Superior temporal gyrus (tissue), 1 donor: ENCODE results near the gene LSAMP.

ENCODE experiments used
- DNase-seq: peaks from one replicate; pipeline ENCODE4 v3.0.0-alpha.2; 2016; ENCODE audit errors: extremely low spot score

LSAMP gene

DNA sequence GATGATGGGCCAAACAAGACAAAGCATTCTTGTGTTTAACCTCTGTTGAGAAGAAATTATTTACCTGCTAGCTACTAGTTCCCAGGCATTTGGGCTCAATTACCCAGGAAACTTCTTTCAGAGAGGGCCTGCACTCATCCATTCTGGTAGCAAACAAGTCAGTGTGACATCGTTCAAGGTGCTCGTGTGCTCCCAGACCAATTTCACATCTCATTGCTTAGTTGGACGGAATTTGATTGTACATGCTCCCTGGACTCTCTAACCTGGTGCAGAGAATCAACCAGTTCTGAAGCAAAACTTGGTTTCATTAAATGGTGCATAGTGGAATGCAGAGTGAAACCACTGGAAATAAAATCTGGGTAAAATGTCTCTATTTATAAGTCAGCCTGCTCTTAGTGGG, 392.7 kb downstream of the LSAMP start:
- no peak for DNase-seq

DNA sequence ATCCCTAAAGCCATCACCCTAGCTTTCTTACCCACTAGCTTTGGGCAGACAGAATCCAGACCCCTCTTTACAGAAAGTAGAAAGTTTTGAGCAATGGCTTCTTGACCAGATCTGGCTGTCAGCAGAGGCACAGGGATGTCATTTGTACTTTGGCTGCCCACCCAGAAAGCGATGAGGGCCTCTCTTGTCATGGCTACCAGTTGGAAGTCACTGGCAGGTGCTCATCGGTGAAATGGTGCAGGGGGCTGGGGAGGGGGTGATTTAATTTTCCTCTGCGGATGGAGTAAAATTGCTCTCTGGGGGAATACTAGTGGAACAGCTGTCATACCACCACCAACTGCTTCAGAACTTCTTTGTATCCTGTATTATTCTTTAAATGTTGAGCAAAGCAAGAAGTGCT, 393.7 kb downstream of the LSAMP start:
- DNase-seq, result no peak

DNA sequence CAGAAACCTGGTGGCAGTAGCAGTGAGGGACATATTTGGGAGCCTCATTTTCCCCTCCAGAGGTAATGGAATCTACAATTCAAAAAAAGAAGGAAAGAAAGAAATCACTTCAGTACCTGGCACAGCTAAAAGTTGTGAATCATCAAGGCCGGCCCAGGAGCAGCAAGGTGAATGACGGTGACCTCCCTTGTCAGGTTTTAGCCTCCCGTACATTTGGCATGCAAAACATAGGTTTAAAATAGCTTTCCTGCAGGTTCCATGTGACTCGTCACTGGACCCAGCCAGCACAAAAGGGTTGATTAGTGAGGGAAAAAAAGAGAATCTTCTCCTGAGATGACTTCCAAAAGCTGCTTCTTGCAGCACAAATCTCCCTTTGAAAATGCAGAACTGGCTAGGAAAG, 394.2 kb downstream of the LSAMP start:
- no peak for DNase-seq

DNA sequence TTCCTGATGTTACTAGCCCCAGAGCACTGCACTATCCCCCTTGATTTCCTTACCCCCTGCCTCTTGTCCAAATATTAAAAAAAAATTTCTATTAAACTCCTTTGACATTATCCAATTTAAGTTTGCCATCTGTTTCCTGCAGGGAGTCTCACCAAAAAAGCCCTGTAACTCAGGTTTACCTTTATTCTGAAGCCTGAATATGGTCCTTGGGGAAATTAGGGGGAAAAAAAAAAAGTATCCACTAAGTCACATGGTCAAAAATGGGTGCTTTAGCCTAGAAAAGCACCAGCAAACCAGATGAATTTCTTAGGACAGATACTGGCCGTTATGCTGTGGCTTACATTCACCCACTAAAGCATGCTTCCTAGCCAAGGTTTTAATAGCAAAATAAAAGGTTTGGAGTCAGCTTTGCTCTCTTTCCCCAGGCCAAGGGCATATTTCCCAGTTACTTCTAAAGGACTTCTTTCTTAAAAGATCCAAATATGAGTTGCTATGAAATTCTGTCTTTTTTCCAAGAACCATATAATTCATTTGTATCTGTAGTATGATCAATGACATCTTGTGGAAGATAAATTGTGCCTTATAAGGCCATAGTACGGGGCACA, 394.9 kb downstream of the LSAMP start:
- DNase-seq, result no peak

DNA sequence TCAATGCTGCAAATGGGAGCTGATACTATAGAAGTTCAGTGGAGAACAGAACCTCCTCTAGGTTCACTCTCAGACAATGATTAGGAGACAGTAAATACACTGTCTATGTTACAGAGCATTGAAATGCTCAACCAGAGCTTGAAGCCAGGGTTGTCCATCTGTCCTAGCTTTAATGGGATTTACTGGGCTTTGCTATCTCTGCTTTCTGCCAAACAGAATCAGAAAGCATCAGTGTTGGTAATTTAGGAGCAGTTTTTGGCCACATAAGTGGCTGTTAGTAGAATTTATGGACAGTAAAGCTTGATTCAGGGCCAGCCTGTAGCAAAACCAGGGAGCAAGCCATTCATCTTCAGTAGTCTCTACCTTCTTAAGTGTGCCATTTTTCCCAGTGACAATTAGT, 396.3 kb downstream of the LSAMP start:
- no peak for DNase-seq

DNA sequence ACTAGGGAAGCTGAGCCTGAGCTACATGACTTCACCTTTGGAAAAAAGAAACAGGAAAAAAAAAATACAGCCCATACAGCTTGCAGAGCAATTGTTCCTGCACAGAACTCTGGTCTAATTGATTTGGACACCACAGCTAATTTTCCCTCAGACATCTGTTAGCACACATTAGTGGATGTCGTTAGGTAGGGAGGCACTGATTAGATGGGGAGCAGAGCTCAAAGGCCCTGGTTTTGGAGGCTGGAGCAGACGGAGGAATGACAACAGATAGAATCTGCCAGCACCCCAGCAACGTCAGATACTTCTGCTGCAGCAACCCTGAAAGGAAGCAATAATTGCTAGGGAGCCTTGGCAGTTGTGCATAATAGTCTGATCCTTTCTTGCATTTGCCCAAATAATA, 398.9 kb downstream of the LSAMP start:
- no peak for DNase-seq

DNA sequence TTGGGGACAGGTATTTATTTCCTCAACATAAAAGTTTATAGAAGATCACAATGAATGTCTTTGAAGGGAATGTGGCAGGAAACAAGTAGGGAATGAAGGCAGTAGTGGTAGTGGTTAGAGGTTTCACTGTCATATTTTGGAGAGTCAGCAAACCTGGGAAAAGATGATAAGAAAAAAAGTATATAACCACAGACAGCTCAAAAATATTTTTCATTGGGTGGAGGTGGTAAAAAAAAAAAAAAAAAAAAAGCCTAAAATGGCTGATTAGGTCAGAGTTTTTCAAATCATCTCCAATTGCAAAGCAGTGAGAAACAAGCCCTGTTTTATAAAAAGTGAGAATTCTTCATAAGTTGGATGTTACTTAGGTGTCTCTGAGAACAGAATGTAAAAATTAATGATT, 400.0 kb downstream of the LSAMP start:
- DNase-seq, result no peak

DNA sequence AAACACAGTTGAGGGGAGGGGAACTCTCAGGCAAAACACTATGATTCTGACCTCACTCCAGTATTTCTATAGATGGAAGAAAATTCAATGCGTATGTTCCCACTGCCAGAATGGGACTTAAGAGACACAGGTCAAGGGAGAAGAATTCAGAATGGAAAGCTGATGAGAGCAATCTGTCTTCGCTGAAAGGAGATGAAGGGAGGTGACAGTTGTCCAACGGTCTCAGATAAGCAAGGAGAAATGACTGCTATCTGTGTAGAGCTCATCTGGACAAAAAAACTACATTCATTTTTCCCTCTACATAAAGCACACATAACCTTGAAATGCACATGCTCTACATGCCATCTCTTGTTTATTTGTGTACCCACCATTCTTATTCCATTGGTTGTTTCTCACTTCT, 405.1 kb downstream of the LSAMP start:
- DNase-seq, result no peak

DNA sequence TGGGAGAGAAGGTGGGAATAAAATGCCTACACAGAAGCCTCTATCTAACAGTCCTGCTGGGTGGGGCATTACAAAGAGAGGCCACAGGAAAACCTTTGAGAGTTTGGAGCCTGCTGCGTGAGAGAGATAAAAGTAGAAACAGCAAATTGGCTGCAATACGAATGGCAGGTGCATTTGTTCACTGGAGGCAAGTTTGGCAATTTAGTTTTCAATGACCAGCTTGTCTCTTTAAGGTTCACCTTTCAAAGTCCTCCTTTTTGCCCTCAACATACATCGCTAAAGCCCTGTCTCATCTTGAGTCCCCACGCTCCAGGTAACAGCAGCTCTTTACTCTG, 405.7 kb downstream of the LSAMP start:
- no peak for DNase-seq

DNA sequence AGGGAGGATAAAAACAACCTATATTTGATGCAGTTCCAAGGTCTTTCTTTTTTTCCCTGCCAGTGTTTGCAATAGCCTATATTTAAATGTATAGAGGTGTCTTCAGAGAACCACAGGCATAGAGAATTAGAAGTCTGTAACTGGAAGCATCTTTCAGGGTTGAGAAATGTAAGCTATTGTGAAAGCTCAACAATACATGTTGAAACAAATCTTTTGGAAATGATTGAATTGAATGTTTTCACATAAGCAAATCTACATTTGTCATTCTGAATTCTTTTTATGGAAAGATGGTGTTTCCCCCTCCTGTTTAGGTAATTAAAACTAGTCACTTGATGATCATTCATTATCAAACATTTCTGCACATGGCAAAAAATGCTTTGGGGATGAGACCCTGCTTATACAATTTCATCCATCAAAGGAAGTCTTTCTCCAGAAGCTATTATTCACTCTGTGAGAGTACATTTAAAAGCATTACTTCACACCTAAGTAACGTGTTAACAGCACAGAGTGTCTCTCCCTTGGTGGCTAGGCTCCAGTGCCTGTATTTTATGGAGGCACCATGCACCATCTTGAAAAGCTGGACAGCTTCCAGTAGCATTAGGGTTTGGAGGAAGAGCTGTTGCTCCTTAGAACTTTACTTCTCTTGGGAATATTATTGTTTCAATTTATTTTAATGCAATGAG, 406.2 kb downstream of the LSAMP start:
- peak; percentile 64 for DNase-seq

DNA sequence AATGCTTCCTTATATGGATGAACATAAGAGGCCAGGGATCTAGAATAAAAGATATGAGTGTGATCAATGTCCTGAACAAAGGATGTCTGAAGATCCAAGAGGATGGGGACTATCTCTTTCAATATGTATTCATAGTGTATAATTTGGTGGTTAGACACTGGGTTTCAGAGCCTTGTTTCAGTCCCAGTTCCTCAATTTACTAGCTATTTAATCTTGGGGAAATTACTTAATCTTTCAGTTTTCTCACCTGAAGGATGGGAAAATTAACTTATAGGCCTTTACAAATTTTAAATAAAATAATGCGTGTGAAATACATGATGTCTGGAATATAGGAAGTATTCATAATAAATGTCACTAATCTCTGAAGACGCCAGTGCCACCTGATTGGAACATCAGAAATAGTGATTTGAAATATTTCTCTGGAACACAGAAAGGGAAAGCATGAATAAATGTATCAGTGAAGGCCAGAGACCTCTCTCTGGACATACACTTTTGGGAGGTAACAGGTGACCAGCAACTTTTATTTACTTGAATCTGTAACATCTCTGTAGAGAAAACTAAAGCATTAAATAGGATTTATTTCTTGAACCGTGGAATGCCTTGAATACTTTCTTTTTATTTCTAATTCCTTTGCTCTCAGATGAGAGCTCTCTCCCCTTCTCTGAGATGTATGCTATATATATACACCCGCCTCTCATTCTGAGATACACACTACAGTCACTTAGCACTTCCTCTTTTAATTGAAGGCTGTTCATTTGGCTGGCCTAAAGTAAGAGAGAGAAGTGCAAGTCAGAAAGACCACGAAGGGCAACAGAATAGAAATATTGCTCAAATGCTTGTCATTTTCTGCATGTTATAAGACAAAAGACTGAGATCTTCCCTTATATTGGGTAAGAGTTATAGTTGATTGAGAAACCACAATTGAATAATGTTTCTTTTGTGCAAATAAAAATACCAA, 407.1 kb downstream of the LSAMP start:
- no peak for DNase-seq

DNA sequence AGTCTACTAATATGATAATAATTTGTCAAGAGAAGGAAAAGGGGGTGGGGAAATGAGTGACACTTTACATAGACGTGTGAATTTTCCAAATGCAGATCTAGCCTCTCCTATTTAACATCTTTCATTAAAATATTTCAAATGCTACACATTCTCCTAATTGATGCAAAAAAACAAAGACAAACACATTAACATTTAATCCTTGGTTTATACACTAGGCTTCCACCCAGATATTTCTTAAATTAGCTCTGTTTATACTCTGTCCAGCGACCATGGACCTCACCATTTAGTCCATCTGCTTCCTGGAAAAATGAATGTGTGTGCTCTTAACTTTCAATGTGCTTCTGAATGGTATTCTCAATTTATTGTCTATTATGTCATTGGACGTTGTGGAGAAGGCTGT, 409.9 kb downstream of the LSAMP start:
- no peak for DNase-seq

DNA sequence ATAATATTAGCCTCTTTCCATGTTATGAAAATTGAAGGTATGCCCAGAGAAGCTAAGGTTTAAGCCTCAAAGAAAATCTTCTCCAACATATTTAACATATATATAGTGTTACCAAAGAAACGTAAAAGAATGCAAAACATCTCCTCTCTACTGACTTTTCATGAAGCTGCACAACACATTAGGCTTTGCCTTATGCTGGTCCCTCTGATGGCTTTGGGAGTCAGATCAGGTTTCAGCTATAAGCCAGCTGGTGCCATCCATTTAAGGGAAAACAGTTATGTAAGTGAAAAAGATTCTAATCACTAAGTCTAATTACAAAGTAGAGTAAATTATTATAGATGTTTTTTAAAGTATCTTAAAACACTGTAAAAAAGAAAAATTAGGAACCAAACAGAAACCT, 410.5 kb downstream of the LSAMP start:
- DNase-seq, result no peak

DNA sequence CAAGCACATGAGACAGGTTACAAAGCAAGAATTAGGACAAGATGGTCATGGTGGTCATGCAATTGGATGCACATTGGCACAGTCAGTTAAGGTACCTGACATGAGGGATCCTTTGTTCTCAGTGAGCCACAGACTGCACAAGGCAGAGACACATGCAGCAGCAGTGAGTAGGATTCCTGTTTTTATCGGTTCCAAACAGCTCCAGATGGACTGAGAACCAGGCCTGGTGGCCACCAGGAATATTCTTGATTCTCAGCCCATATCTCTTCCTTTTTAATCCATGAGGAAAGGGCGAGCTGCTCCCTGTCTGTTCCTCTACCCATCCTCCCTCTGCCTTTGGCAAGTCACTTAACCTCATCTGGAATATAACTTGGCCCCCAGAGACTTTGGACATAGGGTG, 411.2 kb downstream of the LSAMP start:
- DNase-seq, result no peak

DNA sequence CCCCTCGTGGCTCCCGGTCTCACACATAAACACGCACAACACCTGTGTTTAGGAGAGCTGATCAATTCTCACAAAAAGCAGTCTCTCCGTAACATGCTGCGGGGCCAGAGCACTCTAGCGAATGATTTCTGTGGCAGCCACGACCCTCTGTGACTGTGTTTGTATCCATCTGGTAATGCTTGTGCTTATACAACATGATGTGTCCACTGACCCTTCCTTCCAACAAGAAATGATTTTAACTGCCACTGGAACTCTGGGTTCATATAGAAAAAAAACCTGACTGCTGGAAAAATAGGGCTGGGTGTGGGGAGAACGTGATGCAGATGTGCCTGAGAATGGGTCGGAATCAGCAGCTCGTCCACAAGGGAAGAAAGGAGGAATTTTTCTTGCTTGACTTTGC, 411.8 kb downstream of the LSAMP start:
- DNase-seq, result no peak

DNA sequence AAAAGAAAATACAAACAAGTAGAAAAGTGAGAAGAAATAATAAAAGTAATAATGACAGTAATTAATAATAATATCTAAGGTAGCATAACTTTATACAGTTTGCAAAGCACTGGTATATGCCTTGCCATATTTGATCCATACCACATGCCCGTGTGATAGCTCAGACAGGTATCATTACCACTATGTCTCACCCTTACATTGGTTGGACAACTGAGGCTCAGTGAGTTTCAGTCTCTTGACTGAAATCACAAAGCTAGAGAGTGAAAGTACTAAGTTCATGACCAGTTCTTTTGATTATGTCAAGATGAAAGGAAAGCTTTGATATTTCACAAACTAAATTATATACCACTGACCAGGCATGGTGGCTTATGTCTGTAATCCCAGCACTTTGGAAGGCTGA, 413.1 kb downstream of the LSAMP start:
- no peak for DNase-seq

DNA sequence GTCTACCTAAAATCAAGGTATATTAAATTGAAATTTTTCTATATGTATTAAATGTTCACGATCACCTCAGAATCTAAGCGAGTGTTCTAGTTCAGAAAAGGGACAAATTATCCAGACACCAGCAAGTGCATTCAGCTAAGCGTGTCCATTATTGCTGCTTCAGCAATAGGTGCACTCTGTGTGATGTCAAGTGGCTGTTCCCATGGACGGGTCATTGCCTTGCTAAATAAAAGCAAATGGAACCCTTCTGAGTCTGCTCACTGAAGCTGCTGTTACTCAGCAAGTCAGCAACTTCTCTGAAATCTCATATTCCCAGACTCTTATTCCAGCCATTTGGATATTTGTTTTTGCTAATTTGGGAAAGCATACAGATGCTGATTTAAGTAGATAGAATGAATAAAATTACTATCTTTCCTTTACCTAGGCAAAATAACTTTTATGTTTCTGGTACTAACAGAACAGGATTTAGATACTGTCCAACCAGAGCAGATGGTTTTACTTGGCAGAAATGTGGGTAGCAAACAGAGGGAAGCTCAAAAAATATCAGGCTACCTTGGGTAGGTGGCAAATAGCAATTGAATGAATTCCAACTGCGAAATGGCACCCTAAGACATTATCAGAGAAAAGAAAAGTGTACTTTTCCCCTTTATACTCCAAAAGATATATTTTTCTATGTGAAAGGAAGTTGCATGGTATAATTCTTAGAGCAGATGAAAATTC, 415.0 kb downstream of the LSAMP start:
- no peak for DNase-seq

DNA sequence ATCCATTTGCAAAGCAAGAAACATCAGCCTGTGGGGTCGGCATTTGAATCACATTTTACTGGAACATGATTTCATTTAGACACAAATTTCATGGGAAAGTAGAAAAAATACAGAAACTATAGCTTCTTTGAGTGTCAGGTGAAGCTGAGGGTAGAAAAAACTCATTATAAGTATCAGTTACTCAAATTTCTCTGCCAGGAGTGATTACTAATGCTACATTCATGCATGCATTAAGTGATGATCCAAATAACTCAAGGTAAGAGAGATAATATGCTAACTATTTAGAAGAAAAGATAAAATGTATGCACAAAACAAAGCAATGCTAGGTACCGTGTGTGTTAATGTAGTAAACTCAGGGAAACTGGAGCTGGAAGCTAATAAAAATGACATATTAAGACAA, 416.0 kb downstream of the LSAMP start:
- DNase-seq, result no peak

DNA sequence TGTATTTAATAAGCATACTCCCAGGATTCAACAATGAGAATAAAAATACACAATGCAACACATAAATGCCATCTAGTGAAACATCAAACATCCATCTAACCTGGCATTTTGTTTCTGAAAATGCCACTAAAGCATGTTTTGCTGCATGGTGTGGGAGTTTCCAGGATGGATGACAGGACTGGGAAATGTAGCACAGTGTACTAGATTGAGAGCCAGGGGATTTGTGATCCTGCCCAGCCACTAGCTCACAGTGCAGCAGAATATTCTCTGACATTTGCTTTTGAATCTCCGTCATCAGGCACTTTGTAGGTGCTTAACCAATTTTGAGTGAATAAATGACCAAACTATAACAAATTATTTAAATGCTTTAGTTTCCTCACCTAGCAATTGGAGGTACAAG, 417.1 kb downstream of the LSAMP start:
- no peak for DNase-seq

DNA sequence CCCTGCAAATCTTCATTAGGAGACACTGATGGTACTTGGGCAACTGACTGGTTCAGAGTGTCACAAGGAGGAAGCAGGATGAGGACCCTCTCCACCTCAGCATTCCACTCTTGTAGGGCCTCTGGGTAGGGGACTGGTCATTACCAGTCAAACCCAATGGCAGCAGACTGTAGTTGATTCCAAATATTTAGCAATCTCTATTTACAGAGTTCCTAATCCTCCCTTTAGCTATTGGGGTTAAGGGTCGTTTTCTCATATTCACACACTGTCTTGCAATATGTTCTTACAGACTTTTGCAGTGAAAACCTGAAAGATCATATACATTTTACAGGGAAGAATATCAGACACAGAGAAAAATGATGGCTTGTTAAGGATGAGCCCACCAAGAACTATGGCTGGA, 424.3 kb downstream of the LSAMP start:
- DNase-seq, result no peak

DNA sequence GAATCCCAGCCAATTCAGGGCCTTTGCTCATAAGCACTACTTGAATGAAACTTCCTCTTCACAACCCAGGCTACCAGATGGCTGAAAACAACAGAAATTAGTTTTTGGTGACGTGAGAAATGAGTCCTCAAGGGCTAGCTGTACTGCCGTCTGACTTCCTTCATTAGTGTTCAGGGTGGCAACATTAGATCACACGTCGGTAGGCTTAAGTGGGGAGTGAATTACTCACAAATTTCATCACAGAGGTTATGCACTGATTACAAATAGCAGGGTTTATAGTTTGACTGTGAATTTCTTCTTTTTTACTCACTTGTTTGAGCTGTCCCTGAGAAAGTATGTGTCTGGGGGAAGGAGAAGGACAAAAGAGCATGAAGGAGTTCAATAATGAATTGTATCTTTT, 424.8 kb downstream of the LSAMP start:
- DNase-seq, result no peak

DNA sequence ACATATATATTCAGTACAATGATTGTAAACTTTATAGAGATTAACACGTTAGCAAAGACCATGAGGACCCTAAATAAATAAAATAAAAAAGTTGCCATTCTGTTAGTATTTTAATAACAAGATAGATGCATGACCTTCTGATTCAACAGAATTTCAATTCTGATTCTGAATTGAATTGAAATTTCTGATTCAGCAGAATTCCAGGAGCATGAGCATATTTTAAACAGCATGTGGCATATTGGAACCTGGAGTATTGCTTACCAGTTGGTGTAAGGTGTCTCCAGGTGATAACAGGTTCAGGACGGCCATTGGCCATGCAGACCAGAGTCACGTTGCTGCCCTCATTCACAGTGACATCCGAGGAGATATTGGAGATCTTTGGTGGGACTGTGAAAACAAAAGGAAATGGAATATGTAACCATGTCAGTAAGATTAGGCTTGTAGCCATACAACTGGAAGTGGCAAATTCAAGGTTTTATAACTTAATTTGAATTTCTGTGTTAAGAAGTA, 426.0 kb downstream of the LSAMP start:
- DNase-seq, result no peak
